CD4-positive, alpha-beta T cell (primary cell): ENCODE results near the gene NDUFB3. TPM values are rescaled to one million over a fixed set of nuclear protein-coding genes. Genes with fewer than 3 reads are reported as not detected.

Experiments used
- ATAC-seq: fragments of 200-7000 bp; cut with Tn5 transposase; one replicate; pipeline ENCODE4 v1.10.0; 2022; ENCODE audit warnings: mild to moderate bottlenecking; ENCODE audit not compliant: poor library complexity
- CTCF ChIA-PET: fragments of 350-600 bp; sonication (Branson Sonifier 250); formaldehyde crosslinking; loops from one replicate; lab custom pipeline; 2021; ENCODE audit warnings: antibody characterized with exemption, inconsistent platforms; lab: Charles Lee
- POLR2A ChIA-PET: fragments of 350-600 bp; sonication (Branson Sonifier 250); formaldehyde crosslinking; loops from one replicate; lab custom pipeline; 2021; ENCODE audit warnings: antibody characterized with exemption, inconsistent platforms; lab: Charles Lee
- DNase-seq, 14 experiments: peaks; one replicate each; pipeline ENCODE4 v3.0.0-alpha.2; 2013 to 2020; ENCODE audit warnings: mixed read lengths in 2 of 14
- H3K27ac ChIP-seq, 2 donors: one replicate each; pipeline versions ENCODE4 v1.5.1 to v1.7.0; 2013; ENCODE audit warnings: low read length in 2 of 2, low read depth in 1 of 2, mild to moderate bottlenecking in 1 of 2
- H3K27me3 ChIP-seq, 2 experiments: 1 replicate in 1 of 2; 2 replicates in 1 of 2; pipeline versions ENCODE4 v1.6.1 to v1.7.0; 2013; ENCODE audit warnings: low read length in 2 of 2, control low read depth in 1 of 2, mild to moderate bottlenecking in 1 of 2, moderate library complexity in 1 of 2; ENCODE audit not compliant: insufficient read depth in 2 of 2, control insufficient read depth in 1 of 2
- H3K36me3 ChIP-seq: one replicate; pipeline ENCODE4 v1.6.1; 2013; ENCODE audit warnings: low read length, control low read depth; ENCODE audit not compliant: insufficient read depth
- H3K4me1 ChIP-seq: one replicate; pipeline ENCODE4 v1.6.1; 2013; ENCODE audit warnings: low read length, control low read depth; ENCODE audit not compliant: insufficient read depth
- H3K4me3 ChIP-seq: one replicate; pipeline ENCODE4 v1.5.1; 2013; ENCODE audit warnings: mild to moderate bottlenecking, low read length, moderate library complexity
- H3K9me3 ChIP-seq, 2 experiments: 1 replicate in 1 of 2; 2 replicates in 1 of 2; pipeline versions ENCODE4 v1.6.1 to v1.7.0; 2013; ENCODE audit warnings: low read length in 2 of 2, mild to moderate bottlenecking in 2 of 2, control low read depth in 1 of 2, moderate library complexity in 1 of 2; ENCODE audit not compliant: control insufficient read depth in 1 of 2, insufficient read depth in 1 of 2
- H3K27ac Mint-ChIP-seq: one replicate; pipeline ENCODE4 v1.8.0; 2020; ENCODE audit warnings: mixed read lengths
- H3K27me3 Mint-ChIP-seq: one replicate; pipeline ENCODE4 v1.8.0; 2021; ENCODE audit warnings: mixed read lengths
- H3K36me3 Mint-ChIP-seq: one replicate; pipeline ENCODE4 v1.8.0; 2021; ENCODE audit warnings: low read depth, mixed read lengths
- H3K4me1 Mint-ChIP-seq: one replicate; pipeline ENCODE4 v1.8.0; 2021; ENCODE audit warnings: low read depth, mixed read lengths
- H3K4me3 Mint-ChIP-seq: one replicate; pipeline ENCODE4 v1.8.0; 2020; ENCODE audit warnings: mild to moderate bottlenecking, mixed read lengths
- H3K9me3 Mint-ChIP-seq: one replicate; pipeline ENCODE4 v1.8.0; 2020; ENCODE audit warnings: mixed read lengths
- CTCF ChIP-seq: fragments of 200-600 bp; IDR thresholded peaks from one replicate; pipeline ENCODE4 v1.8.0; 2022; ENCODE audit warnings: antibody characterized with exemption, mild to moderate bottlenecking
- intact Hi-C, 2 experiments: fragments of 100-400 bp; cut with DNase I in 1 of 2; cut with micrococcal nuclease in 1 of 2; formaldehyde crosslinking; loops; one replicate each; pipeline versions ENCODE4 v1.15.1 to v1.9.0; 2023 to 2025; cut with DNase I, micrococcal nuclease
- total RNA-seq, 174 experiments: library from RNA in 2 of 174; stranded (reverse) in 2 of 174; gene quantifications; one replicate each; pipeline ENCODE4 v1.2.3 and lab custom pipeline; 2021 to 2026

Gene NDUFB3
- total RNA-seq, 2 experiments from 2014 or later, result 10.1 to 13.6 TPM

- ATAC-seq (no peak), DNase-seq (no peak)
- H3K4me3 ChIP-seq, result no peak overlapping the region
- no peak overlapping the region for H3K27ac ChIP-seq
- peaks cover 5 to 7% of the 10 kb centered on the region in 2 experiments for H3K9me3 ChIP-seq
- peaks cover 23% of the 10 kb centered on the region for H3K4me1 Mint-ChIP-seq
- H3K36me3 Mint-ChIP-seq, result peaks cover 67% of the 10 kb centered on the region
- POLR2A ChIA-PET, result no interaction called here
- H3K36me3 ChIP-seq, result peaks cover 14% of the 10 kb centered on the region
- peaks cover 5% of the 10 kb centered on the region for H3K9me3 Mint-ChIP-seq
- intact Hi-C loops, result no loop called here
- TF ChIP-seq CTCF, result no peak
- H3K4me1 ChIP-seq, result no peaks in the 10 kb centered on the region
- no peaks in the 10 kb centered on the region for H3K27me3 Mint-ChIP-seq
- no peak overlapping the region for H3K27ac Mint-ChIP-seq
- CTCF ChIA-PET, result no interaction called here
- no peak overlapping the region for H3K4me3 Mint-ChIP-seq
- no peaks in the 10 kb centered on the region for H3K27me3 ChIP-seq
These were observed 24.9 kb upstream of the NDUFB3 start for GRCh38 chr2:201046881-201047280.

- Mint-ChIP-seq H3K27ac (no peak overlapping the region), H3K36me3 (peaks cover 74% of the 10 kb centered on the region), H3K27me3 (no peaks in the 10 kb centered on the region), H3K9me3 (peaks cover 5% of the 10 kb centered on the region), H3K4me3 (no peak overlapping the region), H3K4me1 (peaks cover 27% of the 10 kb centered on the region)
- no peaks in the 10 kb centered on the region for H3K4me1 ChIP-seq
- CTCF ChIA-PET, result interaction anchor here (1.5 kb wide), 1 partner anchor 86 kb away, joined by 3 read pairs; the partner anchor contains the start of gene ORC2
- H3K9me3 ChIP-seq, result peaks cover 5 to 7% of the 10 kb centered on the region in 2 experiments
- POLR2A ChIA-PET, result no interaction called here
- H3K4me3 ChIP-seq, result no peak overlapping the region
- DNase-seq (no peak), ATAC-seq (no peak)
- intact Hi-C loops, result no loop called here
- peaks cover 24% of the 10 kb centered on the region for H3K36me3 ChIP-seq
- no peak for TF ChIP-seq CTCF
- no peaks in the 10 kb centered on the region for H3K27me3 ChIP-seq
- H3K27ac ChIP-seq, result no peak overlapping the region
These were observed 22.3 kb upstream of the NDUFB3 start for GRCh38 chr2:201049455-201049854.

GRCh38 chr2:201057087-201057521, 14.7 kb upstream of the NDUFB3 start:
- ATAC-seq, result no peak
- no peak for DNase-seq
- no peaks in the 10 kb centered on the region for H3K27me3 ChIP-seq
- TF ChIP-seq CTCF, result no peak
- H3K4me1 ChIP-seq, result peaks cover 9% of the 10 kb centered on the region
- Mint-ChIP-seq H3K27ac (peak overlapping the region; percentile 0), H3K36me3 (peaks cover 58% of the 10 kb centered on the region), H3K27me3 (no peaks in the 10 kb centered on the region), H3K9me3 (no peaks in the 10 kb centered on the region), H3K4me1 (peaks cover 48% of the 10 kb centered on the region), H3K4me3 (no peak overlapping the region)
- H3K36me3 ChIP-seq, result peaks cover 48% of the 10 kb centered on the region
- ChIA-PET POLR2A (interaction anchor here (0.7 kb wide), 1 partner anchor 134 kb away, joined by 5 read pairs; no protein-coding TSS in a partner anchor), CTCF (interaction anchor here (1.0 kb wide), 1 partner anchor 94 kb away, joined by 3 read pairs; the partner anchor contains the start of gene ORC2)
- no peak overlapping the region for H3K27ac ChIP-seq
- H3K9me3 ChIP-seq, result no peaks in the 10 kb centered on the region
- intact Hi-C loops, result no loop called here
- H3K4me3 ChIP-seq, result no peak overlapping the region
